Measurements from ENCODE around the gene PGA5. TPM values are rescaled to one million over a fixed set of nuclear protein-coding genes. Genes with fewer than 3 reads are reported as not detected.
A peak's percentile ranks its signal among the peaks of the same experiment; 100 is the strongest.
"Not testable (repeated sequence)": the region's sequence is repeated elsewhere in the genome, so short reads cannot be mapped to it uniquely, and the experiment has no call there.

The PGA5 gene
- total RNA-seq, 6 donors from 2014 or later = 0.30 to 1.2 TPM; not detected in 4

- ATAC-seq (ENCODE audit: low FRiP score in 2 of 2) = no peak
- no peaks in the 10 kb centered on the region for H3K27me3 ChIP-seq
- no peak overlapping the region for H3K27ac ChIP-seq
- no peak for DNase-seq
- H3K36me3 ChIP-seq = no peaks in the 10 kb centered on the region
- TF ChIP-seq POLR2A (IDR thresholded peaks at IDR 0.05) (no peak), EP300 (IDR thresholded peaks at IDR 0.05) (no peak), CTCF (IDR thresholded peaks at IDR 0.05) (no peak), POLR2AphosphoS5 (IDR thresholded peaks at IDR 0.05) (no peak)
- no peak overlapping the region for H3K4me3 ChIP-seq
- WGBS, 2 donors = 77 to 80% methylated on average over 1 to 6 of the region's 6 CpGs
- H3K9me3 ChIP-seq = peaks cover 0 to 10% (median 0%) of the 10 kb centered on the region in 4 donors
- no peaks in the 10 kb centered on the region for H3K4me1 ChIP-seq
These were observed 42.6 kb upstream of the PGA5 start for GRCh38 chr11:61198361-61198760.

- 91 to 95% methylated on average over 4 of the region's 4 CpGs for WGBS, 2 donors
These were observed 41.9 kb upstream of the PGA5 start for GRCh38 chr11:61198948-61199523.

GRCh38 chr11:61201476-61201875, 39.5 kb upstream of the PGA5 start:
- no peak for DNase-seq
- H3K4me3 ChIP-seq = no peak overlapping the region
- no peaks in the 10 kb centered on the region for H3K4me1 ChIP-seq
- ATAC-seq (ENCODE audit: low FRiP score in 2 of 2) = no peak
- peaks cover 0 to 10% (median 0%) of the 10 kb centered on the region in 4 donors for H3K9me3 ChIP-seq
- no peaks in the 10 kb centered on the region for H3K36me3 ChIP-seq
- TF ChIP-seq POLR2A (IDR thresholded peaks at IDR 0.05) (no peak), EP300 (IDR thresholded peaks at IDR 0.05) (no peak), CTCF (IDR thresholded peaks at IDR 0.05) (no peak), POLR2AphosphoS5 (IDR thresholded peaks at IDR 0.05) (no peak)
- 78 to 89% methylated on average over 12 to 14 of the region's 14 CpGs for WGBS, 2 donors
- no peak overlapping the region for H3K27ac ChIP-seq
- no peaks in the 10 kb centered on the region for H3K27me3 ChIP-seq

More at GRCh38 chr11:61198948-61199523, 41.9 kb upstream of the PGA5 start:
- ATAC-seq (ENCODE audit: low FRiP score in 2 of 2) (no peak), DNase-seq (no peak)
- H3K9me3 ChIP-seq = peaks cover 0 to 10% (median 0%) of the 10 kb centered on the region in 4 donors
- H3K36me3 ChIP-seq = no peaks in the 10 kb centered on the region
- no peaks in the 10 kb centered on the region for H3K27me3 ChIP-seq
- H3K4me3 ChIP-seq = no peak overlapping the region
- no peak overlapping the region for H3K27ac ChIP-seq
- no peaks in the 10 kb centered on the region for H3K4me1 ChIP-seq
- TF ChIP-seq CTCF (IDR thresholded peaks at IDR 0.05) (no peak), POLR2A (IDR thresholded peaks at IDR 0.05) (no peak), POLR2AphosphoS5 (IDR thresholded peaks at IDR 0.05) (no peak), EP300 (IDR thresholded peaks at IDR 0.05) (no peak)

DNA sequence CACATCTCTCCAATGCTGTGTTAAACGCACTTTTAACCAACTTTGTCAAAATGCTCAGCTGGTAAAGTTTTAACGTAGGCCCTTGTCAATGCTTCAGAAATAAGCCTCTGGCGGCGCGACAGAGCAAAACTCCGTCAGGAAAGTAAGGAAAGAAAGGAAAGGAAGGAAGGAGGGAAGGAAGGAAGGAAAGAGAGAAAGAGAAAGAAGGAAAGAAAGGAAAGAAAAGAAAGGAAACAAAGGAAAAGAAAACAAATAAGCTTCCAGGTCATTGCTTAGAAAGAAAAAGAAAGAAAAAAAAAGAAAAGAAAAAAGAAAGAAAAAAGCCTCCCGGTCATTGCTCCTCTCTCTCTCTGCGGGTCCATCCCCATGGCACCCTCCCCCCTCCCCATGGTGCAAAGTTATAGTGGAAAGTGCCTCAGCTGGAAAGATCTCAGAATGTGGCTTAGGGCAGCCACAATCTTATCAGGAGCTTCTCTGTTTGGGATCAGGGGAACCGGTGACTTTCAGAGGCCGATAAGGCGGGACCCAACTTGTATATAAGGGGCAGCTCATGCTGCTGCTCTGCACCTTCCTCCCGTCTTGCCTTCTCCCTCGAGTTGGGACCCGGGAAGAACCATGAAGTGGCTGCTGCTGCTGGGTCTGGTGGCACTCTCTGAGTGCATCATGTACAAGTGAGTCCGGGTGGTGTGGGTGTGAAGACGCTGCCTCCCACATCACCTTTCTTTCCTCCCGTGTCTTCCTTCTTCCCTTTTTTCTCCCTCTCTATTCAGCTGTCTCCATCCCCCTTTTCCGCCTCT, 37.8 kb upstream of the PGA5 start, which contains the start of gene PGA3:
TSS of gene PGA3 (plus strand) at position 566 of the 797 bp plus-strand sequence. CDS start at position 616, 50 bp downstream.
- H3K27me3 ChIP-seq; H3K4me3 ChIP-seq; H3K36me3 ChIP-seq; DNase-seq; H3K27ac ChIP-seq; H3K4me1 ChIP-seq; H3K9me3 ChIP-seq; ATAC-seq (ENCODE audit: low FRiP score in 2 of 2): not testable (repeated sequence)
- 58 to 68% methylated on average over 12 of the region's 18 CpGs for WGBS, 2 donors

- WGBS, 2 donors = no CpG with 5 or more reads among the region's 5 CpGs
- not testable (repeated sequence) for H3K27me3 ChIP-seq, H3K27ac ChIP-seq, H3K9me3 ChIP-seq, H3K4me1 ChIP-seq, H3K4me3 ChIP-seq, H3K36me3 ChIP-seq, DNase-seq
- peak; percentile 5 to 67 for ATAC-seq (ENCODE audit: low FRiP score in 2 of 2)
These were observed 37.1 kb upstream of the PGA5 start for GRCh38 chr11:61203873-61204272.

DNA sequence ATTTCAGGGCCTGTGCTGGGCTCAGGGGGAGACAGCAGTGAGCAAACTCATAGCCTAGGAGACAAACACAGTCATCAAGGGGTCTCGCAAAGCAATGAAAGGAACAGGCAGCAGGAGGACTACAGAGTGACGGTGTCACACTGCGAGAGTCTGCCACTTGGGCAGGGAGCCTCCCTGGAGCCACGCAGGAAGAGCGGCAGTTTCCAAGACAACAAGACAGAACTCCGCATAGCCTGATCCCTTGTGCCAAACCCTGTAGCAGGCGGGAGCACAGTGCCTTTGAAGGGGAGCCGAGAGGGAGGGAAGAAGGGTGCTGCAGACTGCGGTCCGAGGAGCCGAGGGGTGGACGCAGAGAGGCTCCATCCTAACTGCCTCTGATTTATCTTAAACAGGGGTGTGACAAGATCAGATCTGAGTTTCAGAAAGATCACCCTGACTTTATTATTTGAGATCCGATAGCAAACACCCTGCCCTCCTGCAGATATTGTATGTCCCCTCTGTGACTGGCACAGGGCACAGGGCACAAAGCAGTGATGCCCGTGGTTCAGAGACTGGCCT, 36.4 kb upstream of the PGA5 start:
- H3K36me3 ChIP-seq; H3K4me3 ChIP-seq; H3K9me3 ChIP-seq; H3K27ac ChIP-seq; H3K27me3 ChIP-seq; DNase-seq; ATAC-seq (ENCODE audit: low FRiP score in 2 of 2); H3K4me1 ChIP-seq: not testable (repeated sequence)
- WGBS, 2 donors = 58 to 63% methylated on average over 12 to 14 of the region's 14 CpGs

- WGBS, 2 donors = no CpG with 5 or more reads among the region's 9 CpGs
- not testable (repeated sequence) for ATAC-seq (ENCODE audit: low FRiP score in 2 of 2); H3K27ac ChIP-seq; H3K27me3 ChIP-seq; DNase-seq; H3K4me1 ChIP-seq; H3K9me3 ChIP-seq; H3K4me3 ChIP-seq; H3K36me3 ChIP-seq
These were observed 33.2 kb upstream of the PGA5 start for GRCh38 chr11:61207636-61208310.

DNA sequence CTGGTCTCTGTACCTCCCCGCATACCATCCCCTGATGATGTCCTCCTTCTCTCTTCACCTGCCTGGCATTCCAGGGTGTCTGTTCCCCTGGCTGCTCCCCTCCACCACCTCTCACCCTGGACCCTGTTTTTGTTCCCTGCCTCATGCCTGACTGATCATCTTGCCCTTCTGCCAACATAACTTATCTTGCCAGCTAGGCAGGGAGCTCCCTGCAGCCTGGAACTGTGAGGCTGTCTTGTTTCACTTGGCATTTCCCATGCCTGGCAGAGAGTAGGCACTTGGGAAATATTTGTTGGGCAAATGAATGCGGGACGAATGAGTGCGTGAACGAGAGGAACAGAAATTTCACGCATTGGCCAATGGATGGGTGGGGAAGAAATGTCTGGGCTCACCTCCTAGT, 30.3 kb upstream of the PGA5 start:
- H3K9me3 ChIP-seq; H3K4me1 ChIP-seq; ATAC-seq (ENCODE audit: low FRiP score in 2 of 2); H3K27ac ChIP-seq; DNase-seq; H3K27me3 ChIP-seq; H3K4me3 ChIP-seq; H3K36me3 ChIP-seq: not testable (repeated sequence)
- no CpG with 5 or more reads among the region's 6 CpGs for WGBS, 2 donors

All from upper lobe of left lung (tissue), 6 donors.